GM11168 (cell line): ENCODE data around the gene CNOT11.
"Not testable (repeated sequence)": the region's sequence is repeated elsewhere in the genome, so short reads cannot be mapped to it uniquely, and the experiment has no call there.

ENCODE experiments used
- in situ Hi-C: fragments of 300-500 bp; cut with MboI; formaldehyde crosslinking; loops from one replicate; pipeline ENCODE4 v1.12.0; 2022; ENCODE audit warnings: low sequenced_read_pairs; ENCODE audit not compliant: unreplicated experiment

CNOT11 gene

DNA sequence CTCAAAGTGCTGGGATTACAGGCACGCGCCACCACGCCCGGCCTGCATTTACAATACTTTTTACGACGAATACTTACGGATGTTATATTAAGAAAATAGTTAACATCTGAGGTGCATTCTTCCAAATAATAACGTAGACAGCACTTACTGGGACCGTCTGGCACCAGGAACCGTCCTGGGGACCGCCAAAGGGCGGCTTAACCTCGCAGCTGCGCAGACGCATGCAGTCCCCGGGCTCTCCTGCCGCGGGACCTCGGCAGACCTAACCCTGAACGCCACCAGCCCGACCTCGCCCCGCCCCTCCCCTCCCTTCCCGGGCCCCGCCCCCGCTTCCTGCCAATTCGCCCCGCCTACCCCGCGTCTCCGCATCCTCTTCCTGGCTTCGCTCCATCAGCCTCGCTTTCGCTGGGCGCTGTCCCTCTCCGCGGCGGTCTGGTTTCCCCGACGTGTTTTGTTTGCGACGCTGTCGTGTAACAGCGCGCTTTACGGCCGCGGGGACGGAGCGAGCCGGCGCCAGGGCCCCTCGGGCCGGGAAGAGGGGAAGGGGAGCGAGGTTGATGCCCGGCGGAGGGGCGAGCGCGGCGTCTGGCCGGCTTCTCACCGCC is at the start of gene CNOT11:
Gene CNOT11 (plus strand): TSS at position 479 of the 605 bp plus-strand sequence. CDS start 79 bp downstream, at position 558.
- in situ Hi-C loops = no loop called here

DNA sequence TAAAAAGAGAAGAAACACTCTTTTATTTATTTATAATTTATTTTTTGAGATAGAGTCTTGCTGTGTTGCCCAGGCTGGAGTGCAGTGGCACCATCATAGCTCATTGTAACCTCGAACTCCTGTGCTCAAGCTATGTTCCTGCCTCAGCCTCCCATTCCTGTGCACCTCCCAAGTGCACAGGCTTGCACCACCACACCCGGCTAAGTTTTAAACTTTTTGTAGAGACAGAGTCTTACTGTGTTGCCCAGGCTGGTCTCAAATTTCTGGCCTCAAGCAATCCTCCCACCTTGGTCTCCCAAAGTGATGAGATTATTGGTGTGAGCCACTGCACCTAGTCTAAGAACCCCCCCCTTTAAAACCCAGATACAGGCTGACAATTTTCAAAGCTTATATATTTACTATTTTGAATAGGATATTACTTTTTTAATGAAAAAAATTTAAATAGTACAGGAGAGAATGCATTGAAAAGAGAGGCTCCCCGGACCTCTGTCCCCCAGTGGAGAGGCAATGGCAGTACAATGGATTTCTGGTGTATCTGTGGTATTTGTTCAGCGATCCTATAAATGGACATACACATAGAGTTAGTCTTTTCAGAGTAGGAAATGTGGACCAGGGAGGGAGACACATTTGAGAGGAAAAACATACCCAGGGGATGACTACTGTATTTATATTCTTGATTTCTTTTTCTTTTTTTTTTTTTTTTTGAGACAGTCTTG is 48.1 kb upstream of the CNOT11 start:
- in situ Hi-C loops = no loop called here

DNA sequence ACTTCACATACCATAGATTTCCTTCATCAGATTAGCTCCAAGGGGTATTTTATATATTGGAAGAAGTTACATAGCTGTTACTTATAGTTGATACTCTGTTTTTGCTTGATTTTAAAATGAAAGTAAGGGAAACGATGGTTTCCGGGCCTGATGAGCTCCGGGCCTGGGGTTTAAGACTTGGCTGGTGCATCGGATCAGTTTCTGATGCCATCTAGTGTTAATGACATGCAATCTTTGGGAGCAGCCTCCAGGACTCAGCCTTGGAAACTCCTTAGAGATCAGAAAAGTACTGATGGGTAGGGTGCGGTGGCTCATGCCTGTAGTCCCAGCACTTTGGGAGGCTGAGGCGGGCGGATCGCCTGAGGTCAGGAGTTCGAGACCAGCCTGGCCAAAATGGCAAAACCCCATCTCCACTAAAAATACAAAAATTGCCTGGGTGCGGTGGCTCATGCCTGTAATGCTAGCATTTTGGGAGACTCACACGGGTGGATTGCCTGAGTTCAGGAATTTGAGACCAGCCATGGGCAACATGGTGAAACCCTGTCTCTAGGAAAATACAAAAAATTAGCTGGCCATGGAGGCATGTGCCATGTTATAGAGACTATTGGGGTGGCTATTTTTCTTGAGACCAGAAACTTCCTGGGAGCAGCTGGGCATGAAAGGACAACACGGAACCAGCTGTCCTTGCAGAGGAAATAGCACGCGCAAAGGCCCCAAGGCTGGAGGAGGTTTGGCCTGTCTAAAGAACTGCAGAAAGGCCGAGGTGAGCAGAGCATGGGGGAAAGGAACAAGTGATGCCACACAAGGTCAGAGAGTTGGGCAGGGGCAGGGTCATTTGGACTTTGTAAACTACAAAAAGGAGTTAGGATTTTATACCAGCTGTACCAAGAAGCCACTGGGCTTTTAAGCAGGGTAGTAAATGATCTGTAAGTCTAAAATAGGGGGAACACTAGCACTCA is 46.9 kb upstream of the CNOT11 start:
- in situ Hi-C loops = no loop called here

DNA sequence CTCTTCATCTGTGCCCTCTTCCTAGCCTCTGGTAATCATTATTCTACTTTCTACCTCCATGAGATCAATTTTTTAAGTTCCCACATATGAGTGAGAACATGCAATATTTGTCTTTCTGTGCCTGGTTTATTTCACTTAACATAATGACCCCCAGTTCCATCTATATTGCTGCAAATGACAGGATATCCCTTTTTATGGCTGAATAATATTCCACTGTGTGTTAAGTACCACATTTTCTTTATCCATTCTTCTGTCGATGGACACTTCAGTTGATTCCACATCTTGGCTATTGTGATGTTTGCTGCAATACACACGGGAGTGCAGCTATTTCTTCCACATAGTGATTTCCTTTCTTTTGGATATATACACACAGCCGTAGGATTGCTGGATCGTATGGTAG is 43.9 kb upstream of the CNOT11 start:
- in situ Hi-C loops = no loop called here

DNA sequence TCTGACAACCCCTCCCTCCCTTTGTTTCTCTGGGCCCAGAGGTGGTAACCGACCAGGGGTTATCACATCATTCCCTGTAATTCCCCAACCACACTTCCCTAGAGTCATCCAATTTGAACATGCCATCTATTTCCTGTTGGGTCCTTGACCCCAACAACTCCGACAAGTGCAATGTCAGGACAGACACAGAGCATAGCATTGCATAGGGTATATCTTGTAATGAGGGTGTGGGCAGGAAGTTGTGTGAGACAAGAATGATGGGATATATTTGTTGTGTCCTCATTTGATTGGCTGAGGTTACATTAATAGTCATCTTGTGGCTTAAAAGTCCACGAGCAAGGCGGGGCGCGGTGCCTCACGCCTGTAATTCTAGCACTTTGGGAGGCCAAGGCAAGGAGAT is 33.4 kb upstream of the CNOT11 start:
- in situ Hi-C loops = no loop called here

DNA sequence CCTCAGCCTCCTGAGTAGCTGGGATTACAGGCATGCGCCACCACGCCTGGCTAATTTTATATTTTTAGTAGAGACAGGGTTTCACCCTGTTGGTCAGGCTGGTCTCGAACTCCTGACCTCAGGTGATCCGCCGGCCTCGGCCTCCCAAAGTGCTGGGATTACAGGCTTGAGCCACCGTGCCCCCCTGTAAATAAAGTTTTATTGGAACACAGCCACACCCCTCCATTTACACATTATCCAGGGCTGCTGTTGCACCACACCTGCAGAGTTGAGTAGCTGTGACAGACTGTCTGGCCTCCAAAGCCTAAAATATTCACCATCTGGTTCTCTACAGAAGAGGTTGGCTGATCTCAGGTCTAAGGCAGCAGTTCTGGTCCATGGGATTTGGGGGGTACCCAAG is 32.6 kb upstream of the CNOT11 start:
- in situ Hi-C loops = not testable (repeated sequence)

DNA sequence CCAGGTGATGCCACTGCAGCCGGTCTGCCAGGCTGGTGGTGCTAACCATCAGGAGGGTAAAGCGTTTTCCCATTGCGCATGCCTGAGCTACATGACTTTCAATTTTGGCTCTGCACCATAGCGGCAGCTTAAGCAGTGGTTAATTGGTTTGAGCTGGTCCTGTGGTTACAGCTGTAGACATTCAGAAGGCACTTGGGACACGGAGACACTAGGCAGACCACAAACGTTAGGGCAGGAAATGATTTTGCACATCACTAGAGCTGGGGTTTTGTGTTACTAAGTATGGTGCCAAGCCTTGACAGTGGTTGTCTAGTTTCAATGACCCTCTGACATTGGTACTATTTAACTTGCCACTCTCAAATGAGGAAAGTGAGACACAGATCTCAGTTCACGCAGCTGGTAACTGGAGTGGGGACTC is 28.9 kb upstream of the CNOT11 start:
- in situ Hi-C loops = no loop called here

DNA sequence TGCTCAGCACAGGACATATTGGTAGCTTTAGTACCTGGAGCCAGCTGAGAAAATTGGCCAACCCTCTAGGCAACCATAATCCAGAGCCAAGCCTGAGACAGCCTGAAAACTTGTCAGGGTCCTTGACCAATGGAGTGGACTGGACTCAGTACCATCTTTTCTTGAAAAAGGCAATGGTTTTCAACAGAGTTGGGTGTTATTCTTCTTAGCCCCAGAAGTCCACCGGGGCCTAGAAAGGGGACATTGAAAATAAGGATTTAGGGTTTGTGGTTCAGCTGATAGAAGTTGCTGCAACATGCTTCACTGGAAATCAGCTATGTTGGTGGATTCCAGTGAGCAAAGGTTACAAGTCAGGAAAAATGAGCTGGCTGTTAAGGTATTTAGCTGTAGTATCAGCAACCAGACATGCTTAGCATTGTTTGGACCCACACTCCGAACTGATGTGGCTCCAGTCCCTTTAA is 22.1 kb upstream of the CNOT11 start:
- in situ Hi-C loops = no loop called here

DNA sequence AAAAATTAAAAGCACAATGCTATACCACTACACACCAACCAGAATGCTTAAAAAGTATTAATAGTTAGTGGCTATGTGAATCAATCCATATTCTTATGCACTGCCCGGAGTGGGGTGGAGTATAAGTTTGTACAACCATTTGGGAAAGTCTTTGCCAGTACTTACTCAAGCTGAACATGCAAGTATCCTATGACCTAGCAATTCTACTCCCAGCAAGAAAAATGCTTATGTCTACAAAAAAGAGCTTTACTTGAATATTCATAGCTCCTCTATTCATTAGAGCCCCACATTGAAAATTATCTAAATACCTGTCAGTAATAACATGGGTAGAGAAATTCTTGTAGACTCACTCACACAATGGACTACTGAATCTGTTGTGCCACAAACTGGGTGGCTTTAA is 21.4 kb upstream of the CNOT11 start:
- in situ Hi-C loops = no loop called here

DNA sequence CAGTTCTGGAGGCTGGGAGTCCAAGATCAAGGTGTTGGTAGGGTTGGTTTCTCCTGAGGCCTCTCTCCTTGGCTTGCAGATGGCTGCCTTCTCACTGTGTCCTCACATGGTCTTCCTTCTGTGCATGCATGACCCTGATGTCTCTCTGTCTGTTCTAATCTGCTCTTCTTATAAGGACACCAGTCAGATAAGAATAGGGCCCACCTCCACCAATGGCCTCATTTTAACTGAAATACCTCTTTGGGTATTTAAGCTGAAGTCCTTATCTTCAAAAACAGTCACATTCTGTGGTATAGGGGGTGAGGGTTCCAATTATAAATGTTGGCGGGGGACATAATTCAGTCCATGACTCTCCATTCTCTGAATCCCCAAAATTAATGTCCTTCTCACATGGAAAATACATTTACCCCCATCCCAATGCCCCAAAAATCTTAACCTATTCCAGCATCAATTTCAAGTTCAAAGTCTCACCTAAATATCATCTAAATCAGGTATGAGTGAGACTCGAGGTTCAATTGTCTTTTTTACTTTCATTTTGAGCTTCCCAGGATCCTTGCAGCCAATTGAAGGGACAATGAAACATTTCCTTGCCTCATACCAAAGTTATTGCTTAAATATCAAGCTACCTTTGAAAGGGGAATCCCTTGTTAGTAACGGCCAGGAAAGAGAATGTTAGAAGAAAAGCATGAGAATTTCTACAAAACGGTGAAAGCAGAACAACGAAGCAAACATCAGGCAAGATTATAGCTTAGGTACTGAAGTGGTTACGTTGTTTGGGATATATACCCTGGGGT is 20.6 kb upstream of the CNOT11 start:
- in situ Hi-C loops = no loop called here

DNA sequence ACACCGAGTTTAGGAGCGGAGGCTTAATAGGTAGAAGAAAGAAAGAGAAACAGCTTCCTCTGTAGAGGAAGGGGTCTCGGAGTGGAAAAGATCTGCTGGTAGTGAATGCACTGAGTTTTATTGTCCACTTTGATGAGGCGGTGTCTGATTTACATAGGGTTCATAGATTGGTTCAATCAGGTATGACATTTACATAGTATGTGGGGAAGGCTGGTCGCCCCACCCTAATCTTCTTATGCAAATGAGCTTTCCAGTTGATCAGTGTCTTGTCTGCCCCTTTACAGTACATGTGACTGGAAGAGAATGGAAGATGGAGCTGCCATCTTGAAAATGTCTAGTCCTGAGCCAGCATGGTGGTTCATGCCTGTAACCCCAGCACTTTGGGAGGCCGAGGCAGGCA is 19.9 kb upstream of the CNOT11 start:
- in situ Hi-C loops = no loop called here

DNA sequence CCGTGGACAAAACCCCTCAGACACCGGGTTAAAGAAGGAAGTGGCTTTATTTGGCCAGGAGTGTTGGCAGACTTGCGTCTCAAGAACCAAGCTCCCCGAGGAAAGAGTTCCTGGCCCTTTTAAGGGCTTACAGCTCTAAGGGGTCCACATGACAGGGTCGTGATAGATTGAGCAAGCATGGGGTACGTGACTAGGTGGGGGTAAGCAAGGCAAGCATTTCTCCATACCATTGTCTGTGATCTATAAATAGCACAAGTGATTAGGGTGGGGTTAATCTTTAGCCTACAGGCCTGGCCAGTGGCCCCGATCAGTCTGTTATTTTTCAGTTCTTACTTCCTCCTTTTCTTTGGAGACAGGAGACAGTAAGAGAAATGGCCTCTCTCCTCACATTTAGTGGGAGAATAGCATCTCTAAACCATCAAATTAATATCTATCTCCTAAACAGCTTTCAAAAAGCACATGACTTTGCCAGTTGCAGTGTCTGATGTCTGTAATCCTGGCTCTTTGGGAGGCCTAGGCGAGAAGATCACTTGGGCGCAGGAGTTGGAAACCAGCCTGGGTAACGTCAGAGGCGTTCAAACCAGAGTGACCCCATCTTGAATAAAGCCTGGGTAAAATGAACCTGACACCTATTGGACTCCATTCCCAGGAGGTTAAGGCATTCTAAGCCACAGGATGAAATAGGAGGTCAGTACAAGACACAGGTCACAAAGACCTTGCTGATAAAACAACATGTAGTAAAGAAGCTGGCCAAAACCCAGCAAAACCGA is 18.3 kb upstream of the CNOT11 start:
- in situ Hi-C loops = no loop called here

DNA sequence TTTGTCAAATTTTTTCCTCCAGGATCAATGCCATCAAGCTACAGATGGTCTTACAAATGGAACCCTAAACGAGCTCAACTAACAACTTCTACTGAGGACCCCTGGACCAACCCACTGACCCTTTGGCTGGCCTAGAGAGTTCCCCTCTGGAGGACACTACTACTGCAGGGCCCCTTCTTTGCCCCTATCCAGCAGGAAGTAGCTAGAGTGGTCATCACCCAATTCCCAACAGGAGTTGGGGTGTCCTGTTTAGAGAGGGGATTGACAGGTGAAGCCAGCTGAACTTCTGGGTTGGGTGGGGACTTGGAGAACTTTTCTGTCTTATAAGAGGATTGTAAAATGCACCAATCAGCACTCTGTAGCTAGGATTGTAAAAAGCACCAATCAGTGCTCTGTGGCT is 16.7 kb upstream of the CNOT11 start:
- in situ Hi-C loops = not testable (repeated sequence)

DNA sequence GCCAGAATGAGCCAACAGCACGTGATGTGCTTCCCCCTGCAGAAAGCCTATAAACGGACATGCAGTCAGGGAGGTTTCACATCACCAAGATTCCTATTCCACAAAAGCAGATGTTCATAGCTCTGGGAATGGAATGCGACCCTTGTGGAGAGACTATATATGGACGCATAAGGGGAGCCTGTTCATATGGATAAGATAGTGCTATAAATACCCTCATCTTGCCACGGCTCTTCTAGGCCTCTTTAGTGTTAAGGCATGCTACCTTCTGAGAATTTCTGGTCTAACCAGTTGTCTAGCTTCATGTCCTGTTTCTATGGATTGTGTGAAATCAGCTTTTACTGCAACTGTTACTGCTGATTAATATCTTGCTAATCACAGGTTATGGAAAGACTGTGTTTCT is 14.7 kb upstream of the CNOT11 start:
- in situ Hi-C loops = not testable (repeated sequence)

DNA sequence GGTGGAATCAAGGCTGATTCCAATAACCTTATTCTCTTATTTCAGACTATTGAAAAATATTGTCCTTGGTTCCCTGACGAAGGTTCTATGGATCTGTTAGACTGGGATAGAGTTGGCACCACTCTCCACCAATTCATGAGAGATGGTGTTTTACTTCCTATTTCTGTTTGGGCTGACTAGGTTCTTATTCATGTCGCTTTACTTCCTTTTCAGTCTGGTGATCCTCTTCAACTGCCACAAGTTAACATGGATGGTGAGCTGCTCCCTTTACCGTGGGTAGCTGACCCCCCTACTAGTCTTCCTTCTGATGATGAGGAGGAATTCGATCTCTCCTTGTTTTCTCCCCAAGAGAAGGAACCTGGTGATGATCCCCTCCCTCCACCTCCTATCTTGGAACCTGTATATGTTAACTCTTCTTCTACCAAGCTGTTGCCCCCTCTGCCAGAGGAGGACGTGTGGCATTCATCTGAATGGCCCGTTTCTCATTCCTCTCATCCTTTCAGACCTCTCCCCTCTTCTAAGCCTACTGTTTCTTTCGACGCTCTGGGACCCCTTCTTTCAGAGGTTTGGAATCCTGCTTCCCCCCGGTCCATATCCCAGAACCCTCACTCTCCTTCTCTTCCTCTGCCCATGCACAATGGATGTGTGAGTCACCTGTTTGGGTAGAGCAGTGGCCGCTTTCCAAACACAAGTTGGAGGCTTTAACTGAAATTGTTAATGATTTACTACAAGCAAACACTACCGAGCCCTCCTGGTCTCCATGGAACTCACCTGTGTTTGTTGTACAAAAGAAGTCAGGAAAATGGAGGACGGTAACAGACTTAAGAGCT is 13.5 kb upstream of the CNOT11 start:
- in situ Hi-C loops = no loop called here

DNA sequence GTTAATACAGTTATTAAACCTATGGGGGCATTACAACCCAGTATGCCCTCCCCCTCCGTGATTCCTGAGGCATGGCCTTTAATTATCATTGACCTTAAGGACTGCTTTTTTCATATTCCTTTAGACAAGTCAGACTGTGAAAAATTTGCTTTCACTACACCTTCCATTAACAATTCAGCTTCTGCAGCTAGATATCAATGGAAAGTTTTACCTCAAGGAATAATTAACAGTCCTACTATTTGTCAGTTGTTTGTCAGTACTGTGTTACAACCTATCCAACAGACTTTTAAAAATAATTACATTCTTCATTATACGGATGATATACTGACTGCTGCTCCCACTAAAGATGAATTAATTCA is 12.9 kb upstream of the CNOT11 start:
- in situ Hi-C loops = not testable (repeated sequence)

DNA sequence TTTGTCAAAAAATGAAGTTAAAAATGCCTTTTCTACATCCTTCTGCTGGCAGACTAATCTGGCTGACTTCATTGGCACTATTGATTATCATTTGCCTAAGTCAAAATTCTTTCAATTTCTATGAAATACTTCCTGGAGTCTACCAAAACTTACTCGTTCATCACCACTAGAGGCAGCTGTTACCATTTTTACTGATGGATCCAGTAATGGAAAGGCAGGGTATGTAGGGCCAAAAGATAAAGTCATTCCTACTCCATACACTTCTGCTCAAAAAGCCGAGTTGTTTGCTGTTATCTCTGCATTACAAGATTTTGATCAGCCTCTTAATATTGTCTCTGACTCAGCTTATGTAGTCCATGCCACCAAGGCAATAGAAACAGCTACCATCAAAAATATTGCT is 12.0 kb upstream of the CNOT11 start:
- in situ Hi-C loops = not testable (repeated sequence)

DNA sequence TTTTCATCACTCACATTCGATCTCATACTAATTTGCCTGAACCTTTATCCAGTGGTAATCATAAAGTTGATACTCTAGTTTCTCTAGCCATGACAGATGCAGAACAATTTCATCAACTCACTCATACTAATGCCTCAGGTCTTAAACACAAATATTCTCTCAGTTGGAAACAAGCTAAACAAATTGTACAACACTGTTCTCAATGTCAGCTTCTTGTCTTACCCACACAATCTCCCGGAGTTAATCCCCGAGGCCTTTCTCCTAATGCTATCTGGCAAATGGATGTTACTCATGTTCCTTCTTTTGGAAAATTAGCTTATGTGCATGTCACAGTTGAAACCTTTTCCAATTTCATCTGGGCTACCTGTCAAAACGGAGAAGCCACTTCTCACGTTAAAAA is 11.5 kb upstream of the CNOT11 start:
- in situ Hi-C loops = no loop called here

DNA sequence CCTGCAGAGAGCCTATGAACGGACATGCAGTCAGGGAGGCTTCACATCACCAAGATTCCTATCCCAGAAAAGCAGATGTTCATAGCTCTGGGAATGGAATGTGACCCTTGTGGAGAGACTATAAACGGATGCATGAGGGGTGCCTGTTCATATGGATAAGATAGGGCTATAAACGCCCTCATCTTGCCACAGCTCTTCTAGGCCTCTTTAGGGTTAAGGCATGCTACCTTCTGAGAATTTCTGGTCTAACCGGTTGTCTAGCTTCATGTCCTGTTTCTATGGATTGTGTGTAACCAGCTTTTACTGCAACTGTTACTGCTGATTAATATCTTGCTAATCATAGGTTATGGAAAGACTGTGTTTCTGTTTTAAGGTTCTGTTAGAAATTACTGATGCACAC is 8.3 kb upstream of the CNOT11 start:
- in situ Hi-C loops = not testable (repeated sequence)
